ENCODE results near the gene PHLPP1. TPM values are rescaled to one million over a fixed set of nuclear protein-coding genes. Genes with fewer than 3 reads are reported as not detected.

PHLPP1 gene
- total and polyA plus RNA-seq, 2 of the 4 experiments (the other 2 are of a cell fraction) = 3.3 to 3.6 TPM

DNA sequence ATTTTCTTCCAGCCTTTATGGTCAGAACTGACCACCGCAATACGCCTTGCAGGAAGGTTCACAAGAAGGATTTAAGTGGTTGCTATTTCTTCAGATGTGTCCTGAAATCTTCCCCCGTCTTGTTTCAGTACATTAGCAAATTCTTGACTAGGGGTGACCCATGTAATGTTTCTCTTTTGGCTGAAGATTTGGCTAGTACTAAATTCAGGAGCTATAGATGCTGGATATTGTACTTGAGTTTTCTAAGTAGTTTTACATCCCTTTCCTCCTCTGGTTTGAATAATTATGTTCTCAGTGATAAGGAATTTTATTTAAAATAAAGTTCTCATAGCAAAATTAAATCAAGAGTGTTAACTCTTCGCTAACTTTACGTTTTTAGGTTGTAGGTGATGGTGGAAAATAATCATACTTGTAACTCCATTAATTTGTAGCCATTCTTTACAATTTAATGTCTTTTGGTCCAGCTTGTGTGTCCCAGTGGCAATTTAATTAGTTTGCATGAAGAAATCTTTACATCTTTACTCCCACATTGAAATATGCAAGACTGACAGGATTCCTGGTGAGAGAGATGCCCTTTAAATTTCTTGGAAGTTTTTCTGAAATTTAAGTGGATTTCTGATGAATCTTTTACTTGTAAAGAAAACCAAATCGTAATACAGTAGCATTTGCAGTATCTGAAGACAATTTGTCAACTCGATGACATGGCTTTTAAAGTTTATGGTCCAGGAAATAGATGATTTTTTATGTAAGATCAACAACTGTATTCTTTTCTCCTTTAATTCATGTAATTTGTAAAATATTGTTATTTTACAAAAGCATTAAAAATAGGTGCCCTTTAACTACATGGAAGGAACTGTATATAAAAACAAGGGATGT, 2.8 kb downstream of the PHLPP1 start (continued):
- TF ChIP-seq RAD21 (IDR thresholded peaks at IDR 0.05; ENCODE audit: low read length) (no peak), BHLHE40 (IDR thresholded peaks at IDR 0.05; ENCODE audit: low read depth, low read length) (no peak)

DNA sequence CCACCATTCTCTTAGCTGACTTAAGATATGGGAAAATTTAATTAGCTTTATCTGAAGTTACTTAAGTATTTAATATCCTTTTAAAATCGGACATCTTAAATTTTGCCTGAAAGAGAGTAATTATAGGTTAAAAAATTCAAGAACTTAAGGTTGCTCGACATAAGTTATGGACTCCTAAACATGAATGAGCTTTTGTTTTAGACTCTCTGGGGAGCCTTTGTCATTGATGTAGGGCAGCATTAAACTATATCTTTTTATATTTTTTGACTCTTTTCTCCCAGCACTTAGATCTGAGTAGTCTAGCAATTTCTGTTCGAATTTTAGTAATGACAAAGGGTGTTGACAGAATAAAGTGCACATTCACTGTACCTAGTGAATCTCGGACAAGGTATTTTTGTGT, 4.7 kb downstream of the PHLPP1 start:
- BruUV-seq (replicated peaks) = no TSS peak
- CTCF ChIA-PET = interaction anchor here (0.7 kb wide), 1 partner anchor 62 kb away, joined by 3 read pairs; no protein-coding TSS in a partner anchor
- dilution Hi-C loops (cut with HindIII; ENCODE audit: low sequenced_read_pairs, unreplicated experiment) = no loop called here
- TF ChIP-seq POLR2A (IDR thresholded peaks at IDR 0.05; ENCODE audit: low read depth, low read length) (no peak), MAFK (IDR thresholded peaks at IDR 0.05; ENCODE audit: low read depth, low read length) (no peak), RCOR1 (IDR thresholded peaks at IDR 0.05; ENCODE audit: insufficient replicate concordance, low read length) (no peak), MAZ (IDR thresholded peaks at IDR 0.05; ENCODE audit: borderline replicate concordance, low read depth, low read length) (no peak), RFX5 (IDR thresholded peaks at IDR 0.05; ENCODE audit: low read depth, low read length) (no peak), RAD21 (IDR thresholded peaks at IDR 0.05; ENCODE audit: low read length) (no peak), MXI1 (IDR thresholded peaks at IDR 0.05; ENCODE audit: borderline replicate concordance, low read depth, low read length) (no peak), NFE2L2 (IDR thresholded peaks at IDR 0.05; ENCODE audit: low read depth, low read length) (no peak)
- TF ChIP-seq, protein P1, sequence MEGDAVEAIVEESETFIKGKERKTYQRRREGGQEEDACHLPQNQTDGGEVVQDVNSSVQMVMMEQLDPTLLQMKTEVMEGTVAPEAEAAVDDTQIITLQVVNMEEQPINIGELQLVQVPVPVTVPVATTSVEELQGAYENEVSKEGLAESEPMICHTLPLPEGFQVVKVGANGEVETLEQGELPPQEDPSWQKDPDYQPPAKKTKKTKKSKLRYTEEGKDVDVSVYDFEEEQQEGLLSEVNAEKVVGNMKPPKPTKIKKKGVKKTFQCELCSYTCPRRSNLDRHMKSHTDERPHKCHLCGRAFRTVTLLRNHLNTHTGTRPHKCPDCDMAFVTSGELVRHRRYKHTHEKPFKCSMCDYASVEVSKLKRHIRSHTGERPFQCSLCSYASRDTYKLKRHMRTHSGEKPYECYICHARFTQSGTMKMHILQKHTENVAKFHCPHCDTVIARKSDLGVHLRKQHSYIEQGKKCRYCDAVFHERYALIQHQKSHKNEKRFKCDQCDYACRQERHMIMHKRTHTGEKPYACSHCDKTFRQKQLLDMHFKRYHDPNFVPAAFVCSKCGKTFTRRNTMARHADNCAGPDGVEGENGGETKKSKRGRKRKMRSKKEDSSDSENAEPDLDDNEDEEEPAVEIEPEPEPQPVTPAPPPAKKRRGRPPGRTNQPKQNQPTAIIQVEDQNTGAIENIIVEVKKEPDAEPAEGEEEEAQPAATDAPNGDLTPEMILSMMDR (conservative IDR thresholded peaks at IDR 0.05; ENCODE audit: low read depth, low read length) = no peak
- TF ChIP-seq, protein P2, sequence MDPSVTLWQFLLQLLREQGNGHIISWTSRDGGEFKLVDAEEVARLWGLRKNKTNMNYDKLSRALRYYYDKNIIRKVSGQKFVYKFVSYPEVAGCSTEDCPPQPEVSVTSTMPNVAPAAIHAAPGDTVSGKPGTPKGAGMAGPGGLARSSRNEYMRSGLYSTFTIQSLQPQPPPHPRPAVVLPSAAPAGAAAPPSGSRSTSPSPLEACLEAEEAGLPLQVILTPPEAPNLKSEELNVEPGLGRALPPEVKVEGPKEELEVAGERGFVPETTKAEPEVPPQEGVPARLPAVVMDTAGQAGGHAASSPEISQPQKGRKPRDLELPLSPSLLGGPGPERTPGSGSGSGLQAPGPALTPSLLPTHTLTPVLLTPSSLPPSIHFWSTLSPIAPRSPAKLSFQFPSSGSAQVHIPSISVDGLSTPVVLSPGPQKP (IDR thresholded peaks at IDR 0.05; ENCODE audit: borderline replicate concordance, low read depth, low read length) = no peak
- TF ChIP-seq, protein P3, sequence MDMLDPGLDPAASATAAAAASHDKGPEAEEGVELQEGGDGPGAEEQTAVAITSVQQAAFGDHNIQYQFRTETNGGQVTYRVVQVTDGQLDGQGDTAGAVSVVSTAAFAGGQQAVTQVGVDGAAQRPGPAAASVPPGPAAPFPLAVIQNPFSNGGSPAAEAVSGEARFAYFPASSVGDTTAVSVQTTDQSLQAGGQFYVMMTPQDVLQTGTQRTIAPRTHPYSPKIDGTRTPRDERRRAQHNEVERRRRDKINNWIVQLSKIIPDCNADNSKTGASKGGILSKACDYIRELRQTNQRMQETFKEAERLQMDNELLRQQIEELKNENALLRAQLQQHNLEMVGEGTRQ (IDR thresholded peaks at IDR 0.05; ENCODE audit: low read depth, low read length) = no peak

More for the DNA sequence above, 4.7 kb downstream of the PHLPP1 start:
- H3K23ac ChIP-seq (ENCODE audit: low read depth, low read length) = no peak overlapping the region
- WGBS, 2 experiments (ENCODE audit: extremely low coverage in 2 of 2, insufficient read length in 1 of 2) = 100% methylated on average over 1 of the region's 4 CpGs; no CpG with 5 or more reads in 1 of the 2 experiments
- H2BK15ac ChIP-seq (ENCODE audit: low read depth, low read length) = no peak overlapping the region
- no peak overlapping the region for H3K56ac ChIP-seq (ENCODE audit: extremely low read depth, insufficient read depth, low read length)
- H2AFZ ChIP-seq (replicated peaks; ENCODE audit: low read length, poor library complexity) = no peak overlapping the region
- no peak overlapping the region for H3K9ac ChIP-seq (ENCODE audit: low read depth, low read length)
- ATAC-seq (ENCODE audit: low read depth) = no peak
- no peak overlapping the region for H3K4ac ChIP-seq (ENCODE audit: low read depth, low read length)
- H3K4me2 ChIP-seq (ENCODE audit: low read depth, low read length) = no peak overlapping the region
- DNase-seq = no peak
- no peak overlapping the region for H4K5ac ChIP-seq (ENCODE audit: low read depth, low read length)
- H3K4me1 ChIP-seq (ENCODE audit: control insufficient read depth, insufficient read depth, low read length) = peaks cover 2% of the 10 kb centered on the region
- no peak overlapping the region for H2AK9ac ChIP-seq (replicated peaks; ENCODE audit: low read depth, low read length, poor library complexity)
- peaks cover 11 to 13% of the 10 kb centered on the region in 2 experiments for H3K79me1 ChIP-seq (ENCODE audit: low read depth in 1 of 2, low read length in 2 of 2)
- H3K4me3 ChIP-seq (ENCODE audit: insufficient read depth, low read depth, low read length) = no peak overlapping the region
- H3K9me3 ChIP-seq (ENCODE audit: control insufficient read depth, insufficient read depth, low read length) = no peaks in the 10 kb centered on the region
- H2BK20ac ChIP-seq (ENCODE audit: low read depth, low read length) = no peak overlapping the region
- intact Hi-C loops (cut with micrococcal nuclease) = no loop called here
- no peak overlapping the region for H2BK5ac ChIP-seq (ENCODE audit: low read depth, low read length, poor library complexity, severe bottlenecking)
- H3K14ac ChIP-seq (replicated peaks; ENCODE audit: low read depth, low read length) = no peak overlapping the region
- no peaks in the 10 kb centered on the region for H3K27me3 ChIP-seq (ENCODE audit: control insufficient read depth, insufficient read depth, low read length)
- no peak overlapping the region for H2AK5ac ChIP-seq (ENCODE audit: low read depth, low read length)
- H2BK120ac ChIP-seq (ENCODE audit: low read depth, low read length) = no peak overlapping the region
- H3K36me3 ChIP-seq (ENCODE audit: control insufficient read depth, insufficient read depth, low read length) = no peaks in the 10 kb centered on the region
- no peak overlapping the region for H4K91ac ChIP-seq (ENCODE audit: insufficient read depth, low read depth, low read length)
- POLR2A ChIA-PET (ENCODE audit: unreplicated experiment) = interaction anchor here (0.6 kb wide), 1 partner anchor 138 kb away, joined by 19 read pairs; no protein-coding TSS in a partner anchor
- H3K18ac ChIP-seq (ENCODE audit: low read depth, low read length) = no peak overlapping the region
- no peaks in the 10 kb centered on the region for H3K9me1 ChIP-seq (ENCODE audit: insufficient read depth, low read length)
- H4K8ac ChIP-seq (ENCODE audit: low read depth in 2 of 2, low read length in 2 of 2) = no peak overlapping the region
- in situ Hi-C loops (cut with MboI; ENCODE audit: low sequenced_read_pairs) = loop anchor here (25.0 kb wide), 1 partner anchor 533 kb away; the partner anchor contains the start of genes PIGN and RELCH
- no peak overlapping the region for H3K27ac ChIP-seq (ENCODE audit: insufficient read depth, low read length)
- peaks cover 8% of the 10 kb centered on the region; the same call in 1 of the 2 replicates for H4K20me1 ChIP-seq (ENCODE audit: insufficient read depth, low read length)

Measured in IMR-90 (cell line).